Fibroblast of lung (primary cell): ENCODE measurements around the gene MICAL3.

Source experiments
- CTCF ChIP-seq, 2 donors: IDR thresholded peaks in 1 of 2; conservative IDR thresholded peaks in 1 of 2; 1 replicate in 1 of 2; 2 replicates in 1 of 2; pipeline ENCODE4 v1.5.1; 2011 to 2012; ENCODE audit warnings: low read length in 2 of 2, control low read depth in 1 of 2, inconsistent platforms in 1 of 2, low read depth in 1 of 2, mild to moderate bottlenecking in 1 of 2
- EZH2 ChIP-seq: IDR thresholded peaks from 2 replicates; pipeline ENCODE4 v1.5.1; 2012; ENCODE audit warnings: low read length, control low read depth, mild to moderate bottlenecking; ENCODE audit errors: missing control alignments

- no peak for TF ChIP-seq CTCF (conservative IDR thresholded peaks at IDR 0.05 in 1 of 2, IDR thresholded peaks at IDR 0.05 in 1 of 2; ENCODE audit: low read depth in 1 of 2, low read length in 2 of 2)
- TF ChIP-seq EZH2: no peak
Observed at GRCh38 chr22:17814830-17815229, 209.5 kb downstream of the MICAL3 start.
